Measurements from ENCODE around the gene AGAP9. TPM values are rescaled to one million over a fixed set of nuclear protein-coding genes. Genes with fewer than 3 reads are reported as not detected.
"Not testable (repeated sequence)": the region's sequence is repeated elsewhere in the genome, so short reads cannot be mapped to it uniquely, and the experiment has no call there.

Gene AGAP9
- 1 to 10 TPM; 2.9 to 4.8 TPM for total RNA-seq

GRCh38 chr10:47523475-47523874 lies at the start of gene AGAP9:
TSS of gene AGAP9 (minus strand) at chr10:47523638. CDS start at chr10:47523526, 112 bp downstream.
- ATAC-seq (replicated peaks); H3K9me3 Mint-ChIP-seq; H3K27me3 Mint-ChIP-seq; H3K27ac Mint-ChIP-seq; H3K4me3 Mint-ChIP-seq; H3K36me3 Mint-ChIP-seq (ENCODE audit: low read depth); H3K4me1 Mint-ChIP-seq: not testable (repeated sequence)

- not testable (repeated sequence) for H3K9me3 Mint-ChIP-seq; H3K4me1 Mint-ChIP-seq; ATAC-seq (replicated peaks); H3K4me3 Mint-ChIP-seq; H3K27me3 Mint-ChIP-seq; H3K27ac Mint-ChIP-seq; H3K36me3 Mint-ChIP-seq (ENCODE audit: low read depth)
Measured at GRCh38 chr10:47571138-47571912, 47.9 kb upstream of the AGAP9 start.

- H3K27me3 Mint-ChIP-seq; H3K27ac Mint-ChIP-seq; H3K4me3 Mint-ChIP-seq; H3K9me3 Mint-ChIP-seq; H3K4me1 Mint-ChIP-seq; ATAC-seq (replicated peaks); H3K36me3 Mint-ChIP-seq (ENCODE audit: low read depth): not testable (repeated sequence)
Measured at GRCh38 chr10:47566757-47567156, 43.3 kb upstream of the AGAP9 start.

- not testable (repeated sequence) for H3K27ac Mint-ChIP-seq; H3K9me3 Mint-ChIP-seq; ATAC-seq (replicated peaks); H3K4me1 Mint-ChIP-seq; H3K4me3 Mint-ChIP-seq; H3K36me3 Mint-ChIP-seq (ENCODE audit: low read depth); H3K27me3 Mint-ChIP-seq
Measured at GRCh38 chr10:47566108-47566699, 42.8 kb upstream of the AGAP9 start.

- H3K27me3 Mint-ChIP-seq; H3K27ac Mint-ChIP-seq; H3K36me3 Mint-ChIP-seq (ENCODE audit: low read depth); H3K4me1 Mint-ChIP-seq; H3K4me3 Mint-ChIP-seq; H3K9me3 Mint-ChIP-seq; ATAC-seq (replicated peaks): not testable (repeated sequence)
Measured at GRCh38 chr10:47565517-47565920, 42.1 kb upstream of the AGAP9 start.

GRCh38 chr10:47564953-47565352 lies 41.5 kb upstream of the AGAP9 start:
- not testable (repeated sequence) for ATAC-seq (replicated peaks); H3K27ac Mint-ChIP-seq; H3K36me3 Mint-ChIP-seq (ENCODE audit: low read depth); H3K4me1 Mint-ChIP-seq; H3K4me3 Mint-ChIP-seq; H3K9me3 Mint-ChIP-seq; H3K27me3 Mint-ChIP-seq

- H3K9me3 Mint-ChIP-seq; H3K27me3 Mint-ChIP-seq; ATAC-seq (replicated peaks); H3K27ac Mint-ChIP-seq; H3K4me1 Mint-ChIP-seq; H3K4me3 Mint-ChIP-seq; H3K36me3 Mint-ChIP-seq (ENCODE audit: low read depth): not testable (repeated sequence)
Measured at GRCh38 chr10:47564318-47564717, 40.9 kb upstream of the AGAP9 start.

GRCh38 chr10:47560452-47560851 lies 37.0 kb upstream of the AGAP9 start:
- not testable (repeated sequence) for H3K36me3 Mint-ChIP-seq (ENCODE audit: low read depth); ATAC-seq (replicated peaks); H3K27ac Mint-ChIP-seq; H3K9me3 Mint-ChIP-seq; H3K4me3 Mint-ChIP-seq; H3K4me1 Mint-ChIP-seq; H3K27me3 Mint-ChIP-seq

GRCh38 chr10:47559718-47560308 lies 36.4 kb upstream of the AGAP9 start:
- not testable (repeated sequence) for H3K27me3 Mint-ChIP-seq; H3K9me3 Mint-ChIP-seq; ATAC-seq (replicated peaks); H3K36me3 Mint-ChIP-seq (ENCODE audit: low read depth); H3K4me1 Mint-ChIP-seq; H3K4me3 Mint-ChIP-seq; H3K27ac Mint-ChIP-seq

GRCh38 chr10:47558109-47558508 lies 34.7 kb upstream of the AGAP9 start:
- not testable (repeated sequence) for ATAC-seq (replicated peaks); H3K4me1 Mint-ChIP-seq; H3K36me3 Mint-ChIP-seq (ENCODE audit: low read depth); H3K9me3 Mint-ChIP-seq; H3K27me3 Mint-ChIP-seq; H3K27ac Mint-ChIP-seq; H3K4me3 Mint-ChIP-seq

GRCh38 chr10:47557616-47558015 lies 34.2 kb upstream of the AGAP9 start:
- not testable (repeated sequence) for H3K27me3 Mint-ChIP-seq; H3K36me3 Mint-ChIP-seq (ENCODE audit: low read depth); H3K4me3 Mint-ChIP-seq; H3K4me1 Mint-ChIP-seq; H3K9me3 Mint-ChIP-seq; H3K27ac Mint-ChIP-seq
- ATAC-seq (replicated peaks), result peak; percentile 34

GRCh38 chr10:47555334-47555733 lies 31.9 kb upstream of the AGAP9 start:
- not testable (repeated sequence) for ATAC-seq (replicated peaks); H3K27me3 Mint-ChIP-seq; H3K9me3 Mint-ChIP-seq; H3K4me1 Mint-ChIP-seq; H3K36me3 Mint-ChIP-seq (ENCODE audit: low read depth); H3K27ac Mint-ChIP-seq
- H3K4me3 Mint-ChIP-seq, result peak overlapping the region; percentile 38

- H3K36me3 Mint-ChIP-seq (ENCODE audit: low read depth); H3K9me3 Mint-ChIP-seq; H3K27me3 Mint-ChIP-seq; H3K27ac Mint-ChIP-seq; ATAC-seq (replicated peaks); H3K4me1 Mint-ChIP-seq: not testable (repeated sequence)
- peak overlapping the region; percentile 38 for H3K4me3 Mint-ChIP-seq
Measured at GRCh38 chr10:47554552-47554951, 31.1 kb upstream of the AGAP9 start.

GRCh38 chr10:47553860-47554247 lies 30.4 kb upstream of the AGAP9 start:
- H3K27me3 Mint-ChIP-seq; H3K9me3 Mint-ChIP-seq; H3K36me3 Mint-ChIP-seq (ENCODE audit: low read depth); H3K4me1 Mint-ChIP-seq; ATAC-seq (replicated peaks); H3K27ac Mint-ChIP-seq: not testable (repeated sequence)
- peak overlapping the region; percentile 98 for H3K4me3 Mint-ChIP-seq

- ATAC-seq (replicated peaks), result peak; percentile 84
- H3K36me3 Mint-ChIP-seq (ENCODE audit: low read depth); H3K4me1 Mint-ChIP-seq; H3K9me3 Mint-ChIP-seq; H3K27me3 Mint-ChIP-seq: not testable (repeated sequence)
- Mint-ChIP-seq H3K4me3 (peak overlapping the region; percentile 98), H3K27ac (peak overlapping the region; percentile 98)
Measured at GRCh38 chr10:47553214-47553859, 29.9 kb upstream of the AGAP9 start.

Measured in activated T-helper 17 cell treated with anti-CD3 and anti-CD28 coated beads, Interleukin-2, amount 50 U/mL, for 72 hours (primary cell).